ENCODE measurements around the gene SLC7A6. TPM values are rescaled to one million over a fixed set of nuclear protein-coding genes. Genes with fewer than 3 reads are reported as not detected.

SLC7A6 gene
- total and polyA plus RNA-seq, 9 donors, result 3.1 to 14.4 (median 9.0) TPM

DNA sequence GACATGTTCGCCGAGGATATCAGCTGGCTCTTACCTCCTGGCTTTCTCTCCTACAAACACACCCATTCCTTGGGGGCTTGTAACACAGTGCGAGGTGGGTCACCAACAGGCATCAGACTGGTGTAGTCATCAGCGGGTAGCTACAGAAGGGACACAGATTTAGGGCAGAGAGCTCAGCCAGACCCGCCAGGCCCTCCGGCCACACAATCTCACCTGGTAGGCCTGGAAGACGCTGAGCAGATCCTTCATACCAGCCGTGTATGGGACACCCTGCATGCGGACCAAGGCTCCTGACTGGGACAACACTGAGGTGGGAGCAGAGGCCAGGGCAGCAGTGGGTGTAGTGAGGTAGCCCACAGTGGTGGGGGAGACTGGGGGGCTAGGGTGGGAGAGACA, 34.2 kb upstream of the SLC7A6 start:
- no peak overlapping the region for H3K27ac ChIP-seq
- peaks cover 3% of the 10 kb centered on the region for H3K4me1 ChIP-seq (ENCODE audit: insufficient read depth)
- intact Hi-C loops (cut with DNase I), result loop anchor here in 3 of 4 donors (2.0 to 10.0 kb wide), 4 partner anchors 135 to 238 kb away; partner anchors contain the start of gene NFATC3 (in 1 of the 3)
- no peaks in the 10 kb centered on the region for H3K36me3 ChIP-seq
- no peak for TF ChIP-seq CTCF (IDR thresholded peaks at IDR 0.05)
- no peak for TF ChIP-seq POLR2A (IDR thresholded peaks at IDR 0.05)
- no peak for TF ChIP-seq EP300 (IDR thresholded peaks at IDR 0.05)
- DNase-seq, result peak in 1 of 5 donors; percentile 23
- H3K9me3 ChIP-seq, result no peaks in the 10 kb centered on the region
- no peak overlapping the region for H3K4me3 ChIP-seq
- H3K27me3 ChIP-seq, result no peaks in the 10 kb centered on the region
- WGBS, 3 donors, result 90 to 93% (median 91%) methylated on average over 9 of the region's 9 CpGs

- Histone ChIP-seq H3K9me3 (no peaks in the 10 kb centered on the region), H3K27me3 (no peaks in the 10 kb centered on the region), H3K27ac (no peak overlapping the region), H3K36me3 (no peaks in the 10 kb centered on the region), H3K4me1 (ENCODE audit: insufficient read depth) (peaks cover 4% of the 10 kb centered on the region), H3K4me3 (no peak overlapping the region)
- intact Hi-C loops (cut with DNase I), result loop anchor here in 3 of 4 donors (2.0 to 10.0 kb wide), 4 partner anchors 136 to 239 kb away; partner anchors contain the start of gene NFATC3 (in 1 of the 3)
- no peak for TF ChIP-seq EP300 (IDR thresholded peaks at IDR 0.05)
- TF ChIP-seq CTCF (IDR thresholded peaks at IDR 0.05), result no peak
- no peak for TF ChIP-seq POLR2A (IDR thresholded peaks at IDR 0.05)
- 88 to 93% (median 90%) methylated on average over 12 of the region's 12 CpGs for WGBS, 3 donors
- DNase-seq, result peak in 2 of 5 donors; percentile 18 to 27
Measured at GRCh38 chr16:68230956-68231355, 33.4 kb upstream of the SLC7A6 start.

DNA sequence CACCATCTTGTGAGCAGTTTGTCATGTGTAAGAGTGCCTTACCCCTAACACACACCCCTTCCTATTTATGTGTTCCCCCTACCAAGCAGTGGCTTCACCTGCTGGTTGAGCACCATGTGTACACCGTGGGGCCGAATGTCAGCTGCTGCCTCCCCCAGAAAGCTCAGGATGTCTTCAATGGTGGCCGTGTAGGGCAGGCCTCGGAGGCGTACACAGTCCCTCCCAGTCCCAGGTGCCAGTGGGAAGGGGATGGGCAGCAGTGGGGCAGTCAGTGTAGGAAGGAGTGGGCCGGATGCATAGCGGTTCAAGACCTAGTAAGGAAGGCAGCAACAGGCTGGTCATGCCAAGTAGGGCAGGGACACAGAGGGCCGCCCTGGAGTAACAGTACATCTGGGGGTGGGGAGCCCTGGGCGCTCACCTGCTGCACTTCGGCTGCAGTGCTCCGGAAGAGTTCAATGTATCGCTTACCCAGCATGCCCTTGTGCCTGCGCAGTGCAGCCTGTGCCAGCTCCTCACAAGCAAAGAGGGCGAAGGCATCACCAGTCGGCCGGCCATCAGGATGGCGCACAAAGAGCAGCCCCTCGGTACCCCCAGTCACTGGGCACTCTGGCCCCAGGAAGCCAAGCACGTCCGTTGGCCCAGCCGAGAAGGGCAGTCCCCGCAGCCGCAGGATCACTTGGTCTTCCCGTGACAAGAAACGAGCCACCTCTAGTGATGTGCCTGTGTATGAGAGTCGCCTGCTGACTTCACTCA, 32.8 kb upstream of the SLC7A6 start:
- Histone ChIP-seq H3K4me3 (no peak overlapping the region), H3K36me3 (no peaks in the 10 kb centered on the region), H3K9me3 (no peaks in the 10 kb centered on the region), H3K4me1 (ENCODE audit: insufficient read depth) (peaks cover 8% of the 10 kb centered on the region), H3K27me3 (no peaks in the 10 kb centered on the region), H3K27ac (no peak overlapping the region)
- peak in 2 of 5 donors; percentile 17 to 38 for DNase-seq
- WGBS, 3 donors, result 83 to 89% (median 87%) methylated on average over 26 of the region's 26 CpGs
- intact Hi-C loops (cut with DNase I), result loop anchor here in 3 of 4 donors (2.0 to 10.0 kb wide), 4 partner anchors 137 to 239 kb away; partner anchors contain the start of gene NFATC3 (in 1 of the 3)
- TF ChIP-seq EP300 (IDR thresholded peaks at IDR 0.05), result no peak
- no peak for TF ChIP-seq CTCF (IDR thresholded peaks at IDR 0.05)
- no peak for TF ChIP-seq POLR2A (IDR thresholded peaks at IDR 0.05)

GRCh38 chr16:68232335-68232734, 32.0 kb upstream of the SLC7A6 start:
- H3K27ac ChIP-seq, result no peak overlapping the region
- 78 to 86% (median 83%) methylated on average over 16 of the region's 16 CpGs for WGBS, 3 donors
- intact Hi-C loops (cut with DNase I), result loop anchor here in 2 of 4 donors (5.0 to 10.0 kb wide), 3 partner anchors 138 to 240 kb away; partner anchors contain the start of gene NFATC3 (in 1 of the 2)
- no peaks in the 10 kb centered on the region for H3K9me3 ChIP-seq
- H3K4me1 ChIP-seq (ENCODE audit: insufficient read depth), result peaks cover 10% of the 10 kb centered on the region
- no peak overlapping the region for H3K4me3 ChIP-seq
- H3K27me3 ChIP-seq, result no peaks in the 10 kb centered on the region
- TF ChIP-seq CTCF (IDR thresholded peaks at IDR 0.05) (no peak), EP300 (IDR thresholded peaks at IDR 0.05) (no peak), POLR2A (IDR thresholded peaks at IDR 0.05) (no peak)
- peak in 3 of 5 donors; percentile 14 to 27 (median 20) for DNase-seq
- no peaks in the 10 kb centered on the region for H3K36me3 ChIP-seq
